DOHH2 (cell line): Measurements from ENCODE around the gene DNAJC4.

ENCODE experiments used
- H3F3A ChIP-seq: fragments of 200-600 bp; sonication (generic), shearing (Covaris generic); 2 replicates; pipeline ENCODE4 v1.6.0; 2016; ENCODE audit warnings: antibody characterized with exemption, mild to moderate bottlenecking; ENCODE audit not compliant: control insufficient read depth, insufficient read depth
- H3K27ac ChIP-seq: fragments of 200-600 bp; sonication (generic); 2 replicates; pipeline ENCODE4 v1.5.1; 2014; ENCODE audit warnings: low read depth, mild to moderate bottlenecking, low read length, moderate library complexity
- H3K27me3 ChIP-seq: fragments of 200-600 bp; sonication (generic); 2 replicates; pipeline ENCODE4 v1.6.1; 2014; ENCODE audit warnings: mild to moderate bottlenecking, low read length, mixed read lengths; ENCODE audit not compliant: control insufficient read depth
- H3K36me3 ChIP-seq: fragments of 200-600 bp; sonication (generic); 2 replicates; pipeline ENCODE4 v1.6.1; 2014; ENCODE audit warnings: mild to moderate bottlenecking, low read length, moderate library complexity, mixed read lengths; ENCODE audit not compliant: control insufficient read depth
- H3K4me1 ChIP-seq: fragments of 200-600 bp; sonication (generic); 2 replicates; pipeline ENCODE4 v1.6.1; 2014; ENCODE audit warnings: mild to moderate bottlenecking, low read length, mixed read lengths; ENCODE audit not compliant: control insufficient read depth
- H3K4me2 ChIP-seq: fragments of 200-600 bp; sonication (generic); 2 replicates; pipeline ENCODE4 v1.6.0; 2014; ENCODE audit warnings: mild to moderate bottlenecking, low read length, moderate library complexity
- H3K4me3 ChIP-seq: fragments of 200-600 bp; sonication (generic); 2 replicates; pipeline ENCODE4 v1.5.1; 2014; ENCODE audit warnings: mild to moderate bottlenecking, low read length, mixed read lengths
- H3K79me2 ChIP-seq: fragments of 200-600 bp; sonication (generic); 2 replicates; pipeline ENCODE4 v1.6.1; 2014; ENCODE audit warnings: mild to moderate bottlenecking, low read length, mixed read lengths; ENCODE audit not compliant: control insufficient read depth
- H3K9me2 ChIP-seq: fragments of 200-600 bp; sonication (generic); replicated peaks from 2 replicates; pipeline ENCODE4 v1.6.1; 2014; ENCODE audit warnings: mild to moderate bottlenecking, low read length, mixed read lengths; ENCODE audit not compliant: control insufficient read depth
- H3K9me3 ChIP-seq: fragments of 200-600 bp; sonication (generic); 2 replicates; pipeline ENCODE4 v1.6.1; 2014; ENCODE audit warnings: antibody characterized with exemption, low read length, mixed read lengths; ENCODE audit not compliant: control insufficient read depth, insufficient read depth
- H4K20me1 ChIP-seq: fragments of 200-600 bp; sonication (generic); 2 replicates; pipeline ENCODE4 v1.6.0; 2014; ENCODE audit warnings: low read depth, mild to moderate bottlenecking, antibody characterized with exemption, low read length, moderate library complexity; ENCODE audit not compliant: control insufficient read depth, insufficient read depth
- CTCF ChIP-seq: fragments of 200-600 bp; sonication (generic); IDR thresholded peaks from one replicate; pipeline ENCODE4 v1.5.1; 2014; ENCODE audit warnings: antibody characterized with exemption, mild to moderate bottlenecking, low read depth, low read length; ENCODE audit not compliant: poor library complexity, severe bottlenecking
- EZH2phosphoT487 ChIP-seq: fragments of 200-600 bp; sonication (generic); IDR thresholded peaks from 2 replicates; pipeline ENCODE4 v1.6.1; 2017; ENCODE audit warnings: borderline replicate concordance, mild to moderate bottlenecking, antibody characterized with exemption, low read length, moderate library complexity, mixed read lengths

DNAJC4 gene

DNA sequence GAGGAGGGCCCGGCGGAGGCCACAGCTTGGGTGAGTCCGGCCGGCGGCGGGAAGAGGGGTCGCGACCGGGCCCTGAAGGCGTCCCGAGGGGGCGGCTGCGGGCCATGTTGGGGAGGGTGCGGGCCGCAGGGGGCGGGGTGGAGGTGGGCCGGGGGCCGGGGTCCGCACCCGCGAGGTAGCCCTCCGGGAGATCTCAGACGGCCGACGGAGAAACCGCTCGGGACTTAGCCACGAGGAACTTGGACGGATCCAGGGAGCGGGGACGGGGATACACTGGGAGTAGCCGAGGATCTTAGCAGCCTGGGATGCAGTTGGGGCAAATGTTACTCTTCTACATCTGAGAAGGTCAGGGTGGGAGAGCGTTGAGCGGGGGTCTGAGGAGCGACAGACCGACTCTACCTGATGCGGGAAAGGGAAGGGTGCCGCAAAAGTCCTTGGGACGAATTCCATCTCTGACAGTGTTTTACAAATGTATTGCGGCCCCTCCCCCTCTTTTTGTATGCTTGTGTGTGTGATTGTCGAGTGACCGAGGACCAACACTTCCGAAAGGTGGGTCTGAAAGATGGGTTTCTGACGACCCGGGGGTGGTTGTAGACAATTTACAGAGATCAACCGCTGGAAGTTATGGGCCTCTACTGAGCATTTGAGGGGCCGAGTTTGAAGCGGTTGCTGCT lies 43.7 kb upstream of the DNAJC4 start:
- no peak overlapping the region for H3K4me3 ChIP-seq
- H3K4me1 ChIP-seq = peaks cover 28% of the 10 kb centered on the region
- no peak overlapping the region for H3K4me2 ChIP-seq
- TF ChIP-seq EZH2phosphoT487 (no peak), CTCF (no peak)
- no peaks in the 10 kb centered on the region for H3K9me2 ChIP-seq
- H3K27me3 ChIP-seq = no peaks in the 10 kb centered on the region
- peaks cover 22% of the 10 kb centered on the region for H3K36me3 ChIP-seq
- peaks cover 36% of the 10 kb centered on the region for H3K79me2 ChIP-seq
- no peak overlapping the region for H3K27ac ChIP-seq
- peaks cover 15% of the 10 kb centered on the region; the same call in 1 of the 2 replicates for H4K20me1 ChIP-seq
- H3K9me3 ChIP-seq = no peaks in the 10 kb centered on the region
- no peaks in the 10 kb centered on the region; the same call in 1 of the 2 replicates for H3F3A ChIP-seq

GRCh38 chr11:64192434-64192833 lies 37.9 kb upstream of the DNAJC4 start:
- Histone ChIP-seq H3K9me2 (no peaks in the 10 kb centered on the region), H3K4me2 (no peak overlapping the region), H3K9me3 (no peaks in the 10 kb centered on the region), H3K27ac (no peak overlapping the region), H3K4me3 (no peak overlapping the region), H3K79me2 (peaks cover 16% of the 10 kb centered on the region), H3K4me1 (peaks cover 6% of the 10 kb centered on the region), H3K27me3 (no peaks in the 10 kb centered on the region), H3F3A (no peaks in the 10 kb centered on the region), H4K20me1 (peaks cover 15% of the 10 kb centered on the region; the same call in 1 of the 2 replicates), H3K36me3 (peaks cover 75% of the 10 kb centered on the region)
- TF ChIP-seq CTCF (no peak), EZH2phosphoT487 (no peak)

DNA sequence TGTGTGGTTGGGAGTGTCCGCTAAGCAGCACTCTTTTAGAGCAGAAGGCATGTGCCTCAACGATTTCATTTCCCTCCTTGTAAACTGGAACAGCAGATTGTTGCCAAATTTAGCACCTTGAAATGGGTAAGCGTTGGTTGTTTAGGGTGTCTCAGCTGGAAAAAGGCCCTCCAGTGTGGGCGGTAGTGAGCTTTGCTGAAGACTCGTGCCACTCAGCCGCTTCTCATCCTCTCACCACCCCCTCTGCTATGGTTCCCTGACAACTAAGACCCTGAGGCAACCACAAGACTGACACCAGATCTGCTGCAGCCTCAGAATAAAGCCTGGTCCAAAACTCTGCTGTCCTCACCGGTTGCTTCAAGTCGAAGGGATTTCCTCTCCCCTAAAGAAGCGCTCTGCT lies 33.7 kb upstream of the DNAJC4 start:
- no peaks in the 10 kb centered on the region for H3K9me2 ChIP-seq
- H3K9me3 ChIP-seq = no peaks in the 10 kb centered on the region
- no peak overlapping the region for H3K4me3 ChIP-seq
- peaks cover 5% of the 10 kb centered on the region; the same call in 1 of the 2 replicates for H3F3A ChIP-seq
- H3K79me2 ChIP-seq = peaks cover 18% of the 10 kb centered on the region
- H4K20me1 ChIP-seq = no peaks in the 10 kb centered on the region
- H3K4me1 ChIP-seq = no peaks in the 10 kb centered on the region
- no peak overlapping the region for H3K27ac ChIP-seq
- TF ChIP-seq EZH2phosphoT487 (no peak), CTCF (no peak)
- no peaks in the 10 kb centered on the region for H3K27me3 ChIP-seq
- H3K36me3 ChIP-seq = peaks cover 89% of the 10 kb centered on the region
- H3K4me2 ChIP-seq = no peak overlapping the region
